HepG2 (cell line): Measurements from ENCODE around the gene PSMG1. TPM values are rescaled to one million over a fixed set of nuclear protein-coding genes. Genes with fewer than 3 reads are reported as not detected.

Source experiments
- MTF2 ChIP-seq: sonication (generic); formaldehyde crosslinking; IDR thresholded peaks from 2 replicates; pipeline ENCODE4 v1.5.0; 2020; ENCODE audit warnings: missing genetic modification reagents, borderline replicate concordance
- PREB ChIP-seq: sonication (generic); formaldehyde crosslinking; IDR thresholded peaks from 2 replicates; pipeline ENCODE4 v1.4.0; 2020; ENCODE audit warnings: missing genetic modification reagents
- ZNF446 ChIP-seq: sonication (generic); formaldehyde crosslinking; IDR thresholded peaks from 2 replicates; pipeline ENCODE4 v1.5.0; 2020; ENCODE audit warnings: mild to moderate bottlenecking, missing genetic modification reagents
- ZNF761 ChIP-seq: sonication (generic); formaldehyde crosslinking; conservative IDR thresholded peaks from 2 replicates; pipeline ENCODE4 v1.4.0; 2020; ENCODE audit warnings: mild to moderate bottlenecking, missing genetic modification reagents
- polyA plus RNA-seq, 8 experiments: library from polyadenylated mRNA; depleted of rRNA in 3 of 8; stranded (reverse) in 7 of 8; unstranded in 1 of 8; fragments of >200 nt; fragmentation: Illumina TruSeq in 4 of 8; extraction: Trizol in 4 of 8; gene quantifications; 2 replicates each; pipeline versions ENCODE4 v1.2.1 to v1.2.3, GENCODE V29; 2011 to 2016; ENCODE audit warnings: low read depth in 4 of 8, missing spikeins in 1 of 8, mixed read lengths in 1 of 8; ENCODE audit not compliant: insufficient read depth in 1 of 8
- total RNA-seq, 5 experiments: library from RNA; depleted of rRNA; stranded (reverse); fragments of >200 nt; fragmentation: Illumina TruSeq; extraction: Trizol; gene quantifications; 2 replicates each; pipeline ENCODE4 v1.2.3, GENCODE V29; 2016; ENCODE audit warnings: low read depth in 1 of 5
- TF ChIP-seq, protein P1 (sequence below): sonication (generic); formaldehyde crosslinking; IDR thresholded peaks from 2 replicates; pipeline ENCODE4 v1.5.0; 2020; ENCODE audit warnings: mild to moderate bottlenecking, missing genetic modification reagents, borderline replicate concordance
- TF ChIP-seq, protein P2 (sequence below): IDR thresholded peaks from 2 replicates; pipeline ENCODE4 v1.6.1; 2012; ENCODE audit warnings: low read length, improper control_type of control experiment

Gene PSMG1
- total and polyA plus RNA-seq, 2 of the 13 experiments (the other 11 are each of a cell fraction or from before 2014, with no cell fraction given), result 63.6 to 173 TPM

DNA sequence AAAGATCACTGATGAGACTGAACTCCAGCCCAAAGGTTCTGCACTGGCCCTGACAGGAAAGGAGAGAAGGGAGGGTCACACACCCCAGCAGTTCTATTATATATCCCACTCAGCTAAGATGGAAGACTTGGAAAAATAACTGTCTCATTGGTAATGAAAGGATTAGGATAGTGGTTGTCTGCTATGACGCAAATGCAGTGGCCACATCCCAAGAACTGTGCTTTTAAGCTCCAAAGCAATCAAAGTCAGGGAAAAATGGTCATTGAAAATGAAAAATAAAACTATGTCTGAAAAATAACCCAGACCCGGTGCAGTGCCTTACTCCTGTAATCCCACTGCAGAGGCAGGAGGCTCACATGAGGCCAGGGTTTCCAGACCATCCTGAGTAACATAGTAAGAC, 31.0 kb downstream of the PSMG1 start (continued):
- TF ChIP-seq, protein P1, sequence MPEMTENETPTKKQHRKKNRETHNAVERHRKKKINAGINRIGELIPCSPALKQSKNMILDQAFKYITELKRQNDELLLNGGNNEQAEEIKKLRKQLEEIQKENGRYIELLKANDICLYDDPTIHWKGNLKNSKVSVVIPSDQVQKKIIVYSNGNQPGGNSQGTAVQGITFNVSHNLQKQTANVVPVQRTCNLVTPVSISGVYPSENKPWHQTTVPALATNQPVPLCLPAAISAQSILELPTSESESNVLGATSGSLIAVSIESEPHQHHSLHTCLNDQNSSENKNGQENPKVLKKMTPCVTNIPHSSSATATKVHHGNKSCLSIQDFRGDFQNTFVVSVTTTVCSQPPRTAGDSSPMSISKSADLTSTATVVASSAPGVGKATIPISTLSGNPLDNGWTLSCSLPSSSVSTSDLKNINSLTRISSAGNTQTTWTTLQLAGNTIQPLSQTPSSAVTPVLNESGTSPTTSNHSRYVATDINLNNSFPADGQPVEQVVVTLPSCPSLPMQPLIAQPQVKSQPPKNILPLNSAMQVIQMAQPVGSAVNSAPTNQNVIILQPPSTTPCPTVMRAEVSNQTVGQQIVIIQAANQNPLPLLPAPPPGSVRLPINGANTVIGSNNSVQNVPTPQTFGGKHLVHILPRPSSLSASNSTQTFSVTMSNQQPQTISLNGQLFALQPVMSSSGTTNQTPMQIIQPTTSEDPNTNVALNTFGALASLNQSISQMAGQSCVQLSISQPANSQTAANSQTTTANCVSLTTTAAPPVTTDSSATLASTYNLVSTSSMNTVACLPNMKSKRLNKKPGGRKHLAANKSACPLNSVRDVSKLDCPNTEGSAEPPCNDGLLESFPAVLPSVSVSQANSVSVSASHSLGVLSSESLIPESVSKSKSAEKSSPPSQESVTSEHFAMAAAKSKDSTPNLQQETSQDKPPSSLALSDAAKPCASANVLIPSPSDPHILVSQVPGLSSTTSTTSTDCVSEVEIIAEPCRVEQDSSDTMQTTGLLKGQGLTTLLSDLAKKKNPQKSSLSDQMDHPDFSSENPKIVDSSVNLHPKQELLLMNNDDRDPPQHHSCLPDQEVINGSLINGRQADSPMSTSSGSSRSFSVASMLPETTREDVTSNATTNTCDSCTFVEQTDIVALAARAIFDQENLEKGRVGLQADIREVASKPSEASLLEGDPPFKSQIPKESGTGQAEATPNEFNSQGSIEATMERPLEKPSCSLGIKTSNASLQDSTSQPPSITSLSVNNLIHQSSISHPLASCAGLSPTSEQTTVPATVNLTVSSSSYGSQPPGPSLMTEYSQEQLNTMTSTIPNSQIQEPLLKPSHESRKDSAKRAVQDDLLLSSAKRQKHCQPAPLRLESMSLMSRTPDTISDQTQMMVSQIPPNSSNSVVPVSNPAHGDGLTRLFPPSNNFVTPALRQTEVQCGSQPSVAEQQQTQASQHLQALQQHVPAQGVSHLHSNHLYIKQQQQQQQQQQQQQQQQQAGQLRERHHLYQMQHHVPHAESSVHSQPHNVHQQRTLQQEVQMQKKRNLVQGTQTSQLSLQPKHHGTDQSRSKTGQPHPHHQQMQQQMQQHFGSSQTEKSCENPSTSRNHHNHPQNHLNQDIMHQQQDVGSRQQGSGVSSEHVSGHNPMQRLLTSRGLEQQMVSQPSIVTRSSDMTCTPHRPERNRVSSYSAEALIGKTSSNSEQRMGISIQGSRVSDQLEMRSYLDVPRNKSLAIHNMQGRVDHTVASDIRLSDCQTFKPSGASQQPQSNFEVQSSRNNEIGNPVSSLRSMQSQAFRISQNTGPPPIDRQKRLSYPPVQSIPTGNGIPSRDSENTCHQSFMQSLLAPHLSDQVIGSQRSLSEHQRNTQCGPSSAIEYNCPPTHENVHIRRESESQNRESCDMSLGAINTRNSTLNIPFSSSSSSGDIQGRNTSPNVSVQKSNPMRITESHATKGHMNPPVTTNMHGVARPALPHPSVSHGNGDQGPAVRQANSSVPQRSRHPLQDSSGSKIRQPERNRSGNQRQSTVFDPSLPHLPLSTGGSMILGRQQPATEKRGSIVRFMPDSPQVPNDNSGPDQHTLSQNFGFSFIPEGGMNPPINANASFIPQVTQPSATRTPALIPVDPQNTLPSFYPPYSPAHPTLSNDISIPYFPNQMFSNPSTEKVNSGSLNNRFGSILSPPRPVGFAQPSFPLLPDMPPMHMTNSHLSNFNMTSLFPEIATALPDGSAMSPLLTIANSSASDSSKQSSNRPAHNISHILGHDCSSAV (CRISPR knock-in tag), result no peak
- TF ChIP-seq ZNF446 (CRISPR knock-in tag) (no peak), PREB (CRISPR knock-in tag) (no peak), ZNF761 (CRISPR knock-in tag) (no peak), MTF2 (no peak)
- TF ChIP-seq, protein P2, sequence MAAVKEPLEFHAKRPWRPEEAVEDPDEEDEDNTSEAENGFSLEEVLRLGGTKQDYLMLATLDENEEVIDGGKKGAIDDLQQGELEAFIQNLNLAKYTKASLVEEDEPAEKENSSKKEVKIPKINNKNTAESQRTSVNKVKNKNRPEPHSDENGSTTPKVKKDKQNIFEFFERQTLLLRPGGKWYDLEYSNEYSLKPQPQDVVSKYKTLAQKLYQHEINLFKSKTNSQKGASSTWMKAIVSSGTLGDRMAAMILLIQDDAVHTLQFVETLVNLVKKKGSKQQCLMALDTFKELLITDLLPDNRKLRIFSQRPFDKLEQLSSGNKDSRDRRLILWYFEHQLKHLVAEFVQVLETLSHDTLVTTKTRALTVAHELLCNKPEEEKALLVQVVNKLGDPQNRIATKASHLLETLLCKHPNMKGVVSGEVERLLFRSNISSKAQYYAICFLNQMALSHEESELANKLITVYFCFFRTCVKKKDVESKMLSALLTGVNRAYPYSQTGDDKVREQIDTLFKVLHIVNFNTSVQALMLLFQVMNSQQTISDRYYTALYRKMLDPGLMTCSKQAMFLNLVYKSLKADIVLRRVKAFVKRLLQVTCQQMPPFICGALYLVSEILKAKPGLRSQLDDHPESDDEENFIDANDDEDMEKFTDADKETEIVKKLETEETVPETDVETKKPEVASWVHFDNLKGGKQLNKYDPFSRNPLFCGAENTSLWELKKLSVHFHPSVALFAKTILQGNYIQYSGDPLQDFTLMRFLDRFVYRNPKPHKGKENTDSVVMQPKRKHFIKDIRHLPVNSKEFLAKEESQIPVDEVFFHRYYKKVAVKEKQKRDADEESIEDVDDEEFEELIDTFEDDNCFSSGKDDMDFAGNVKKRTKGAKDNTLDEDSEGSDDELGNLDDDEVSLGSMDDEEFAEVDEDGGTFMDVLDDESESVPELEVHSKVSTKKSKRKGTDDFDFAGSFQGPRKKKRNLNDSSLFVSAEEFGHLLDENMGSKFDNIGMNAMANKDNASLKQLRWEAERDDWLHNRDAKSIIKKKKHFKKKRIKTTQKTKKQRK, result no peak
- TF ChIP-seq, all 625 proteins: peak for 0
